Medulla oblongata (tissue), 1 donor: ENCODE results near the gene PRDM16.
A peak's percentile ranks its signal among the peaks of the same experiment; 100 is the strongest.

Experiments
- DNase-seq: peaks from one replicate; pipeline ENCODE4 v3.0.0-alpha.2; 2015; ENCODE audit errors: extremely low spot score

Gene PRDM16

DNA sequence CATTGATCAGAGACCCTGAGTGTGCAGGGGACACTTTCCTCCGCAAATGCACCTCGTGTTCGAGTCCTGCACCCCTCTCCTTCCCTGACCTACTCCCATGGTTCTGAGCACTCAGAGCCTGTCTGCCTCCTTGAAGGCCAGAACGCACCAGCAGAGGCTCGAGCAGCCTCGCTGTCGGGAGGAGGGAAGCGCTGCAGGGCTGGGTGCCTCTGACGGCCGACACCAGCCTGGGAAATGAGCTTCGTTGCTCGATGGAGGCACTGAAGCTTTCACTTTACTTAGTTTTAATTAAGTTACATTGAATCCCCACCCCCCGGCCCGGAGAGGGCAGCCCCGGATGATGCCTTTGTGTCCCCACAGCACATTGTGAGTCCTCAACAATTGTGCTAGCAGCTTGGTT is 229.2 kb downstream of the PRDM16 start:
- no peak for DNase-seq

DNA sequence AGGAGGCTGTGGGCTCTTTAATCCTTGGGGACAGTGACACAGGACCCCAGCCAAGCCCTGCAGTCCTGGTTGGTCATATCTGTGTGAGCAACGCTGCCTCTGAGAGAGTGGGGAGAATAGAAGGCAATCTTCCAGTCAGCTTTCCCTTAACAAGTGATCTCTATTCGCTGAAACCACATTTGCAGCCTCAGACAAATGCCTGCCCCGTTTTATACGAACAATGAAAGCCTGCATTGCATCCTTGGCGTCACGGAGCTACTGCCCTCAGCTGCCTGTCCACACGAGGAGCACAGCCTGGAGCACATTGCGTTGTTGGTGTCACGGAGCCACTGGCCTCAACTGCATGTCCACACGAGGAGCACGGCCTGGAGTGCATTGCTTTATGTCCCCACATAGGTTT is 235.2 kb downstream of the PRDM16 start:
- peak; percentile 54 for DNase-seq

DNA sequence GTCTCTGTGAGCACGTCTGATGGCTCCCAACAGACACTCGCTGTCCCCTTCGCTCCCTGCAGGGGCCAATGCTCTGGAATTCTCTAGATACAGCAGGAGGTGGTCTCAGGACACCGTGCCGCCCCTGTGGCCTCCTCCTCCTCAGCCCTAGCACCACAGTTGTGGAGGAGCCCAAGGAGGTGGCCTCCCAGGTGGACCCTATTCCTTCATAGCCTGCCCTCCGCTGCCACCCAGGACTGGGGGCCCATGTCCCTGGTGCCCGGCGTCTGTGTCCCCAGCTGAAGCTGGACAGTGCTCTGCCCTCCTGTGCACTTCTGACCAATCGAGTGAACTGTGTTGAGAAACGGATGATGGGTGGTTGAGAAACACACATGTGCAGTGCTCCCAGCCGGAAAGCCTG is 235.7 kb downstream of the PRDM16 start:
- no peak for DNase-seq

DNA sequence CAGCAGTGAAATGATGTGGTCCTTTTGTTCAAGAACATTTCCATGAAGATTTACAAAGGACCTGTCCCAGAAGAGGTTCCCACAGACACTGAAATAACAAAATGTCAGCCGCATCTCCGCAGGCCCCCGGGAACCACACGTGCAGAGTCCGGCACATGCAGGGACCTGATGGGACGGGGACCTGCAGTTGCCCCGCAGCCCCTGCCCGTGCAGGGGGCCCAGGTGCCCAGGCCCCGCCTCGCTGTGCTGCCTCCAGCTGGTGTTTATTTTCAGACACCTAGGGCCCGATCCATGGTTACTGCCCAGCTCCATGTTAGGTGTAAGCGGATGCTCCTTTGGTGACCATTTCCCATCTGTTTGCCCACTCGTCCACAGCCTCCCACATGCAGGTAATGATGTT is 236.2 kb downstream of the PRDM16 start:
- DNase-seq = no peak

DNA sequence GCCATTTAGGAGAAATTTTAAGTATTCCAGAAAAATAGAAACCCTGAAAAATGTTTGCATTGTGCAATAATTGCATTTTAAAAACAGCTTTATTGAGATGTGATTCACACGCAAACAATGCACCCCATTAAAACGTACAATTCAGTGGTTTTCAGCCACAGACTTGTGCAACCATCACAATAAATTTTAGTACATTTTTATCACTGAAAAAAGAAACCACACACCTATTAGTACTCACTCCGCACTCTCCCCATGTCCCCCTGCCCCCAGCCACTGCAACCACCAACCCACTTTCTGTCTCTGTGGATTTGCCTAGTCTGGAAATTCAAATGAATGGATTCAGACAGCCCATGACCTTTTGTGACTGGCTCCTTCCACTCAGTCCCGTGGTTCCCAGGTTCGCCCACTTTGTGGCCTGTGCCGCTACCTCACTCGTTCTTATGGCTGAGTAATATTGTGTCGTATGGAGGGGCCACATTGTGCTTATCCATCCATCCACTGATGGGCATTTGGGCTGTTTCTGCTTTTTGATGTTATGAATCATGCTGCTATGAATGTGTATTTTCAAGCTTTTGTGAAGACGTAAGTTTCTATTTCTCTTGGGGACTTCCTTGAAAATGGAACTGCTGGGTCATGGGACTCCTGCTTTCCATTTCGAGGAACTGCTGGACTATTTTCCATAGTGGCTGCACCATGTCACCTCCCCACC is 237.7 kb downstream of the PRDM16 start:
- DNase-seq = no peak

DNA sequence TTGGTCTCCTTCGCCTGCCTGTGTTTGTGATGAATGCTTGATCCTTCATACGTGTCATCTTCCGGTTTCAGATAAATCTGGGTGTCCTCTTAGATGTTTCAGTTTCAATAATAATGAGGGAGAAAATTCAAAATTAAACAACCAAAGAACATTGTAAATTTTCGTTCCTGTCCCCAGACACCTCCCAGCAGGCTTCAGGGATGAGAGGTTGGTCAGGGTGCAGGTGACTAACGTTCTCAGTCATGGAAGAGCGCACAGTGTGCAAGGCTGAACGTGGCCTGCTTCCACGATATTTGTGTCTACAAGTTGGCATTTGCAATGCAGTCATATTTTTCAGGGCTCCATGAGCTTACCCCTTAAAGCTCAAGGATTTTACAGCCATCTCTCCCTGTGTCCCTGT is 238.4 kb downstream of the PRDM16 start:
- DNase-seq = no peak

DNA sequence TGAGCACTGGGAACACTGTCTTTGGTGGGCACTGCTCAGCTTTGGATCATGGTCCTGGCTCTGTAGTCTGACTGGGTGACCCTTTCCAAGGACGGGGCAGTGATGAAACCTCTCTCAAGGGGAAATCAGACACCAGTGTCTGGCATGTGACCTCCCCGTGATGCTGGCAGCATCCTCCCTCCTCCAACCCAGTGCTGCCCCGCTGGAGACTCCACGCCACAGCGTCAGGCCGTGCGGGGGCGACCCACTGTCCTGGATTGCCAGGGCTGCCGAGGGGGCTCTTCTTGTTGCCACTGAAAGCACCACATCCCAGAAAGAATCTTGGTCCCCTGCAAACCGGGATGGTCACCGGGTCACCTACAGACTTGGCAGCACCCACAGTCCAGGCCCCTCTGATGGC is 239.1 kb downstream of the PRDM16 start:
- no peak for DNase-seq

DNA sequence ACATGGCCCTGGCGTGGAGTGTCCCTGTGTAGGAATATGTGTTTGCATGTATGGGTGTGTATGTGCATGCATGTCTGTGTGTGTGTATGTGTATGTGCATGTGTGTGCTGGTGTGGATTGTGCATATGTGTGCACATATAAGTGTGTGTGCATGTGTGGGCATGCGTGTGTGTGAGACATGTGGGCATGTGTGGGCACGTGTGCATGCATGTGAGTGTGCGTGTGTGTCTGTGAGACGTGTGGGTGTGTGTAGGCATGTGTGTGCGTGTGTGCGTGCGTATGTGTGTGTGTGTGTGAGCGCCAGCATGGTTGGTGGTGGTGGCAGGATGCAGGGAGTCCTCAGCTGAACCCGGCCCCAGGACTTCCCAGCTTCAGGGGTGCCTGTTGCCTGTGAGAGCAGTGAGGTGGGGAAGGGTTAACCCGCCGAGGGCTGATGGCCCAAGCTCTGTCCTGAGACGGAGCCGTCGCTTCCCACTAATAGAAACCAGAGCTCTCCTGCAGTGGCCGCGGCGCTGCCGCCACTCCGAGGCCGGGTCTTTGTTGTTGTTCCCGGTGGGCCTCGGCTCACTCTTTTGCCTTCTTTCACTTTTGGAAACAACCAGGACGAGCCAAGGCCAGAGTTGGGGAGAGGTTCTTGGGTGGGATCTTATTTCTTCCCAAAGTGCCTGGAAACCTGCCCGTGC is 241.9 kb downstream of the PRDM16 start:
- no peak for DNase-seq

DNA sequence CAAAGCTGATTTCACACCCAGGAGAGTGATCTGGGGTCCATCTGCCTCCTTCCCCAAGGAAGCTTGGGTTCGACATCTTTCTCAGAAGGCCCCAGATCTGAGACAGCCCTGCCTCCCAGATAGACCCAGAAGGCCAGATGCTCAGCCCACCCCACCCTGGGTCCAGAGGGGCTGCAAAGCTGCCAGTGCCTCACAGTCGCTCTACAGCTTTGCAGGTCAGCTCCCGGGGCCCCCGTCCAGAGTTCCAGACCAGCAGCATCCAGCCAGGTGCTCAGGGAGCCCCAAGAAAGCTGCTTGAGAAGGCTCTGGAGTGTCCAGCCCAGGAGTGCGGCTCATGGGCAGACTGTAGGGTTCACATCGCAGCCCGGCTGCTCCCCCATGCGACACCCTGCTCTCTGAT is 242.7 kb downstream of the PRDM16 start:
- DNase-seq = no peak

DNA sequence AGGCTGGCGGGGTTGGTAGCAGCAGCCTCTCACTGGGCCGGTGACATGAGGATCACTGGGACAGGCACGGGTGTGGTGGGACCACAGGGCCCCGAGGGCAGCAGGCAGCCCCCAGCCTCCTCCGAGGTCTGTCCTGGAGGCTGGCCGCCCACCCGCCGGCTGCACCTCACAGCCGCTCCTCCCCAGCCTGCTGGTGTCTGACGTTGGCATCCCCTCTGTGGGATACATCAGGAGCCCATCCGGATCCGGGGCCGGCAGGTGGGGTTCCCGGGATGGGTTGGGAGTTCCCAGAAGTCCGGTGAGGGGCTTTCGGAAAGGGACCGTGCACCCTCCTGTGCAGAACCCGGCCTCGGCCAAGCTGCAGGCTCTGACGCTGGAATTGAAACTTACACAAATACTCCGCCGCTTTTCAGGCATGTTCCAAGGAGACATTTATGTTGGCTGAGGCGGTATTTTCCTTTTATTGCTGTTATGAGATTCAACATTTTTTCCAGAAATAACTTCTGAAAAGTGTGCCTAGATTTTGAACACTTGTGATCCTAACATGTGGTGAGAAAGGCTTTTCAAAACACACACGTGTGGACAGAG is 243.4 kb downstream of the PRDM16 start:
- no peak for DNase-seq

DNA sequence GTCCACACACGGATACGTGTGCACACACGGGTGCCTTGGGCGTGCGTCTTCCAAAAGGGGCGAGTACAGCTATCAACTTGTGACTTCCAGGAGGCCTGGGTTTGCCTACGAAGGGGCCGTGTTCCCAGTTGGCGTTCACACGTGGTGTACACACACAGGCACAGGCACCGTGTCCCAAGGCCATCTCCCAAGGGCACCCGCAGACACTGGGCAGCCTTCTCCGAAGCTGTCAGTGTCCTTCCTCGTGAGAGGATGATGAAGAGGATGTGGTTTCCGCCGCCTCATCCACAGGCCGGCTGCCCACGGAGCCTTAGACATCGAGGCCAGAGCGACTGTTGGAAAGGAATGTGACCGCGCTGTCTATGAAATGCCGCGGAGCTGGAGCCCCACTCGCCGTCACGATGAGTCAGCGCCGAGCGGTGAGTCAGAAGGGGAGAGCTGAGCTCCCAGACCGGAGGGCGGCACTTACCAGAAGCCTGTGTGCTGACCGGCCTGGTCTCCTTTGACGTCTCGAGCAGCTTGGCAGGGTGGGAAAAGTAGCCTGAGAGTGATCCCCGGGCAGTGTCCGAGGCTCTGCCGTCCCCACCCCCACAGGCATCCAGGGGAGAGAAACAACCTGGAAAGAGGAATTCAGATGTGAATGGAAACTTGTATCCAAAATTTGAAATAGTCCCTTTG is 244.0 kb downstream of the PRDM16 start:
- DNase-seq = peak; percentile 74

DNA sequence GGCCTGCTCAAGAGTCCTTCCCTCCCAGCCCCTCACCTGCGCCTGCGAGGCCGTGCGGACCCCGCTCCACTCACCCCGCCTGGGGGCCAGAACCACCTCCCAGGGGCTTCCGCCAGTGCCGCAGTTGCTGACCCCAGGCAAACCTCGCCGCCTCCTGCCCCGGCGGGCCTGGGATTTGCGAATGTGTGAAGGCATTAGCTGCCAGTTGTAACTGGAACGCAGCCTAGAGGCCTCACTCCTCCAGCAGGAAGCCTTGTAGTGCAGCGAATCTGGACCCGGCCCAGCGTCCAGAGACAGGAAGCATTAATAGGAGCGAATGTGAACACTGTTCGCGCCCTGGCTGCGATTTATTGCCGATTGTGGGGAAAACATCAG is 244.6 kb downstream of the PRDM16 start:
- DNase-seq = peak; percentile 77

DNA sequence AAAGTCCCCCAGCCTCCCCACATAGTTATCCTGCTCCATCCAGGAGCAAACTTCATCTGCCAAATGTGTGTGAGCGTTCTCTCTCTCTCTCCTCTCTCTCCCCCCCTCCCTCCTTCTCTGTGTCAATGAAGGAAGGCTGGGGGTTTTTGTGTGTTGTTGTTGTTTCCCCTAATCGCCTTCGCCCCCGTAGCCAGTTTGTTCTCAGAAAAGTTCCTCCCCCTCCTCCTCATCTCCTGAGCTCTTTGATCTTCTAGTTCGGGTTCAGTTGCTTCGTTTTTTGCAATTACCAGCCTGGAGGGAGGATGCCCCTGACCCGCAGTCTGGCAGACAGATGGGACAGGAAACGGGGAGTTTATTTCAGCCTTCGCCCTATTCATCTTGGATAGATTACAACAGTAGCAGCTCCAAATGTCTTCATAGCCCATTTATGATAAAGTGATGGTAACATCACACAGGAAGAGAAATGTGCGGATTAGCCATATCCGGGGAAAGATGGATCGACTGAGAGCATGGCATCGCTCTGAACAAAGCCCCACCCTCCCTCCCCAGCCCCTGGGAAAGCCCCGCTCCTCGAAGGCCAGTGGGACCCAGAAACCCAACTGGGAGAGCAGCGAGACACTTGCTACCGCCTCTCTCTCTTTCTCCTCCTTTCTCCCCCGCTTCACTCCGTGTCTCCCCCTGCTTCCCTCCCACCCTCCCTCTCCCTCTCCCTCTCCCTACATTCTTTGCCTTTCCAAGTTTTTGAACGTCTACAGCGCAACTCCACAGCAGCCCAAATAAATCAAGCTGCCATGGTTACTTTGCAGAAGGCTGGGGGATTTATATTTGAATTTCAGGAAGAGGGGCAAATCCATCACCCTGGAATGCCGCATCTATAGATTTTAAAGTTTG is 245.7 kb downstream of the PRDM16 start:
- no peak for DNase-seq

DNA sequence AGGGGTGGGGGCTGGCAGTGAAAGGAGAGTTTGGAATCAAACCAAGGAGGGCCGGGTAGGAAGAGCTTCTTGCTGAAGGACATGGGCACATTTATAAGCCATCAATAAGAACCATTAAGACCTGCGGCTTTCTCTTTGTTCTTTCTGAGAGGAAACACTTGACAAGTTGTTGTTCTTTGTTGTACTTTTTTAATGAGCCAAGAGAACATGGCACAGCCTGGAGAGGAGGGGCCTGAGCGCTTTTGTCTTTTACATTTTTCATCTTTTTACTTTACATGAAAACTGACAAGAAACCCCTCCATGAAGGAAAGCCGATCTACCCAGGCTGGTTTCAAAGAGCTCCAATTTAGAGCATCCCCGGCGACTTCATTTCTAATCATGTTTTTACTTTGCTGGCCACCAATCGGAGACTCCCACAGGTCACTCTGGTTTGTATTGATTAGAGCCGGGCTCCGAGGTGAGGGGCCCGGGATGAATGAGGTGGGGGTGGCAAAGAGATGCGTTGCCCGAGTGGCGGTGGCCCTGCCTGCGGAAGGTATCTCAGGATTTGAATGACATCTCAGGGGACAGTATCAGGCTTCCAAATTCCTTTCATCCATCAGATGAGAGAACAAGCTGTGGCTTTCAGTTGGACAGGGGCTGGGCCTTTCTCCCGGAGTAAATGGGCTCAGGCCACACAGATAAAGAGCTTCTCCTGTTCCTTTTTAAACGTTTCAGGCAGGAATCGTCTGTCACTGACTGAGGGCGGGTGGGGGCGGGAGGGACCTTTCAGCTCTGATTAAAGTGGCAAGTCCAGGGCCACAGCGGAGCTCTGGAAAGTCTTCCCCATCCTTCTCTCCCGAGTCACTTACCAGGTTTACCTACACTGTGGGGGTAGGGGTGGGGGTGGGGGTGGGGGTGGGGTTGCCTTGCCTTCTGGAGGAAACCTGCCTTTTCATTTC is 246.7 kb downstream of the PRDM16 start:
- no peak for DNase-seq

DNA sequence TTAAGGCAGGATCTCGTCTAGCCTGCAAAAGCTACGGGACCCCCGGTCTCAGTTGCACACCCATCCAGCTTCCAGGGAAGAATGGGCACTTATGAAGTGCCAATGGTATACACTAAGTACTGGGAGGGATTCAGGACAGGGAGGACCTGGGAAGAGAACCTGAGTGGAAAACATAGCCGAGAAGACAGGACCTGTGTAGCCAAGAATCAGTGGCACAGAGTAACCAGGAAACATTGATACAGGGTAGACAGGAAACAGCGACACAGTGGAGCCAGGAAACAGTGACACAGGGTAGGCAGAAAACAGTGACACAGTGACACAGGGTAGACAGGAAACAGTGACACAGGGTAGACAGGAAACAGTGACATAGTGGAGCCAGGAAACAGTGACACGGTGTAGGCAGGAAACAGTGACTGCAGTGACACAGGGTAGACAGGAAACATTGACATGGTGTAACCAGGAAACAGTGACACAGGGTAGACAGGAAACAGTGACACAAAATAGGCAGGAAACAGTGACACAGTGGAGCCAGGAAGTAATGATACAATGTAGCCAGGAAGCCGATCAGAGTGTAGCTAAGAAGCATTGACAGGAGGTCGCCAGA is 247.4 kb downstream of the PRDM16 start:
- DNase-seq = no peak

DNA sequence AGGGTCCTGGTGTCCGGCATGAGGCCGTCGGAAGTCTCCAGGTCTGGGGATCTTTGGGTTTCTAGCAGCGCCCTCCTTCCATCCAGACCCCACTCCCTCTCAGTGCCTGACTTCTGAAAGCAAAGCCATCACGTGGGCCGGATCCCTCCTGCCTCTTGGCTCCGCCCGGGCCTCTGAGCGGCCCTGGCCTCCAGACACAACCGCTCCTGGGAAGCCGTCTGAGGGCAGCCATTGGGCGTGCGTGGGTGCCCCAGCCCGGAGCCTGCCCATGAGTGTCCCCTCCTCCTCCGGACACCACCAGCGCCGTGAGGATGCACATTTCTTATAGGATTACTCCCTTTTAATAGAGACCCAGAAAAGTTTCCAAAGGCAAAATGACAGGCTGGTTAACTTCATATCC is 248.5 kb downstream of the PRDM16 start:
- no peak for DNase-seq

DNA sequence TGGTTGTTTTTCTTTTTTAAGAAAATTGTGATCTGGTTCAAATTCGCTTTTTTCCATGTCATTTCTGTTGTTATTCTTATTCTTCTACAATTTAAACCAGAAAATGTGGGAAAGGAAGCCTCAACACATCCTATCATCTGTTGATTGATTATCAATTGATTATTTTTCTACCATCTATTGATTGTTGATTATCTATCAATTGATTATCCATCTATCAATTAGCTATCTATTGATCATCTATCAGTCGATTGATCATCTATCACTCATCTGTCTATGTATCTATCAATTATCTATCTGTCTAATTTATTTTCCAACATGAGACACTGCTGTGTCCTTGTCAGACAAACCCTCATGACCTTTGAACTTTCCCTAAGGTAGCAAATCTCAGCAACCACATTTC is 249.3 kb downstream of the PRDM16 start:
- no peak for DNase-seq

DNA sequence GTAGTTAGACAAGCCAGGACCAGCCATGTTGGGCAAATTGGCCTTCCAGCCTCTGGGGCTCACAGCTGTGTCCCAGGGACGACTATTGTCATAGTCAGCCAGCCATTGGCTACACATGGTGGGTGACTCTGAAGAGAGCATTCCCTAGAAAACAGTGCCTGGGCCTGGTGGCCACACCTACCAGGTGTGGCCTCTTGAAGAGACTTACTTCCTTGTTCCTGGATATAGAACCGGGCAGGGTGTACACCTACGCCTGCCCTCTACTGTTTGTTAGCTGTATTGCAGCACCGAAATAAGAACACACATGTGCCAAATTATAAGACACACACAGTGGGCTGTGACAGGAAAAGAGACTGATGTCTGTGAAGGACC is 250.9 kb downstream of the PRDM16 start:
- DNase-seq = no peak

DNA sequence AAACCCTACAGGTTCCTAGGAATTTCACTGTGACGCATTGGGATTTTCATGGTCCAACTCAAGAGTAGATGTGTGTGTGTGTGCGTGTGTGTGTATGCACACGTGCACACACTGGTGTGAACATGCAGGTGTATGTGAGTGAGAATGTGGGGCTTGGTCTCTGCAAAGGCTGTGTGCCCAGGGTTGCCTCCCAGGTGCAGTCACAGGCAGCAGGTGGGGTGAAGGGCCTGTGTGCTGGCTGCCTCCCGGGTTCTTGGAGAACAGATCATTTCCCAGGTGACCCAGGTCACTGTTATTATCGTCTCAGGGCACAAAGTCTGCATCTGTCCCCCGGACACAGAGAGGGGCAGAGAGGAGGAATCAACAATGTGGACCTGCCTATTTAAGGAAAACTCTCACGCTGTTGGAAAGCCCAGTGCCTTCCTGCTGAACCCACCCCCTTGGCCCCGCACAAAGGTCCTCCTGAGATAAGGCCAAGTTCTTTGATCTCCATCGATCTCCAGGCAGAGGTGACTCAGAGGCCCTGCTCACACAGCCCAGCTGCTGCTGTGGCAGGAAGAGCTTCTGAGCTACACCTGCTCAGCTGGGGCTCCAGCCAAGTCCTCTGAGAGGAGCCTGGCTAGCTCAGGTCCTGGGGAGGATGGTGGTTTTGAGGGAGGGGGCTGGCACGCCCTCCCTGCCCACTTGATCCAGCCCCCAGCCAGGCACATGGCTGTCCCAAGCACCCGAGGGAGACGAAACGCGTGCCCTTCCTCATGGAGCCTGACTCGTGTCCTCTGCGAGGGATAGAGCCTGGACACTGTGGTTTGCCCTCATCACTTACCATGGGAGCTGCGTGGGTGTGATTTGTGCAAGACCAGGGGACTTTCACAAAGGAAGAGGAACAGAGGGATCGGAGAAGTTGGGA is 251.5 kb downstream of the PRDM16 start:
- no peak for DNase-seq
